Thyroid gland (tissue), 4 donors: Measurements from ENCODE around the gene ADAD2. TPM values are rescaled to one million over a fixed set of nuclear protein-coding genes. Genes with fewer than 3 reads are reported as not detected.

Source experiments
- DNase-seq, 2 donors: peaks; one replicate each; pipeline ENCODE4 v3.0.0-alpha.2; 2019
- H3K27ac ChIP-seq, 3 donors: fragments of 200-600 bp; sonication (generic); 1 replicate in 2 of 3; 2 replicates in 1 of 3; pipeline ENCODE4 v1.5.1; 2016 to 2019; ENCODE audit warnings: mild to moderate bottlenecking in 1 of 3, moderate library complexity in 1 of 3
- H3K27me3 ChIP-seq: fragments of 200-600 bp; sonication (generic); one replicate; pipeline ENCODE4 v1.5.1; 2019
- H3K36me3 ChIP-seq, 2 donors: fragments of 200-600 bp; sonication (generic); one replicate each; pipeline ENCODE4 v1.5.1; 2016 to 2019
- H3K4me1 ChIP-seq, 2 donors: fragments of 200-600 bp; sonication (generic); one replicate each; pipeline ENCODE4 v1.5.1; 2017 to 2019
- H3K4me3 ChIP-seq, 3 donors: fragments of 200-600 bp; sonication (generic); replicated peaks in 1 of 3; 1 replicate in 2 of 3; 2 replicates in 1 of 3; pipeline ENCODE4 v1.5.1; 2016; ENCODE audit warnings: mild to moderate bottlenecking in 1 of 3
- H3K9me3 ChIP-seq: fragments of 200-600 bp; sonication (generic); one replicate; pipeline ENCODE4 v1.5.1; 2017
- CTCF ChIP-seq, 6 experiments: fragments of 200-600 bp in 3 of 6; fragments of 450-650 bp in 3 of 6; sonication (generic) in 3 of 6; IDR thresholded peaks; one replicate each; pipeline ENCODE4 v1.5.1; 2016 to 2019; ENCODE audit warnings: antibody characterized with exemption in 6 of 6, mild to moderate bottlenecking in 2 of 6, inconsistent platforms in 1 of 6, moderate library complexity in 1 of 6
- POLR2A ChIP-seq, 2 donors: fragments of 450-650 bp; IDR thresholded peaks; one replicate each; pipeline ENCODE4 v1.6.1; 2017; ENCODE audit warnings: antibody characterized with exemption in 2 of 2, mild to moderate bottlenecking in 2 of 2, moderate library complexity in 1 of 2
- WGBS, 2 donors: methylation state at CpG; one replicate each; pipeline ENCODE4 v1.1.5; 2017; 5-methylcytosine and 5-hydroxymethylcytosine counted together
- intact Hi-C: fragments of 100-400 bp; cut with DNase I; formaldehyde crosslinking; loops from one replicate; pipeline ENCODE4 v1.15.1; 2023
- total RNA-seq, 4 donors: library from RNA; depleted of rRNA; stranded (reverse); fragments of >200 nt; gene quantifications; one replicate each; pipeline ENCODE4 v1.2.3, GENCODE V29; 2016

Gene ADAD2
- total RNA-seq, 4 donors from 2014 or later: 0.24 to 0.78 (median 0.54) TPM

GRCh38 chr16:84232060-84232459 is 41.1 kb downstream of the ADAD2 start:
- Histone ChIP-seq H3K36me3 (no peaks in the 10 kb centered on the region), H3K9me3 (no peaks in the 10 kb centered on the region), H3K27me3 (no peaks in the 10 kb centered on the region), H3K4me1 (peaks cover 12 to 16% of the 10 kb centered on the region in 2 donors), H3K27ac (no peak overlapping the region), H3K4me3 (no peak overlapping the region)
- DNase-seq: no peak
- whole genome bisulfite sequencing, 2 donors: 95% methylated on average over 5 of the region's 5 CpGs
- intact Hi-C loops: no loop called here
- TF ChIP-seq CTCF (IDR thresholded peaks at IDR 0.05): no peak
- no peak for TF ChIP-seq POLR2A (IDR thresholded peaks at IDR 0.05)

GRCh38 chr16:84232969-84233368 is 42.0 kb downstream of the ADAD2 start:
- no peak for DNase-seq
- WGBS, 2 donors: 94 to 95% methylated on average over 4 to 5 of the region's 5 CpGs
- TF ChIP-seq CTCF (IDR thresholded peaks at IDR 0.05): no peak
- no peak for TF ChIP-seq POLR2A (IDR thresholded peaks at IDR 0.05)
- Histone ChIP-seq H3K27ac (no peak overlapping the region), H3K9me3 (no peaks in the 10 kb centered on the region), H3K4me3 (no peak overlapping the region), H3K36me3 (no peaks in the 10 kb centered on the region), H3K27me3 (no peaks in the 10 kb centered on the region), H3K4me1 (peaks cover 8 to 10% of the 10 kb centered on the region in 2 donors)
- intact Hi-C loops: no loop called here

- no peak for DNase-seq
- intact Hi-C loops: no loop called here
- no peak for TF ChIP-seq CTCF (IDR thresholded peaks at IDR 0.05)
- no peak for TF ChIP-seq POLR2A (IDR thresholded peaks at IDR 0.05)
- Histone ChIP-seq H3K36me3 (no peaks in the 10 kb centered on the region), H3K27me3 (no peaks in the 10 kb centered on the region), H3K9me3 (no peaks in the 10 kb centered on the region), H3K4me1 (peaks cover 4 to 10% of the 10 kb centered on the region in 2 donors), H3K27ac (no peak overlapping the region), H3K4me3 (no peak overlapping the region)
- WGBS, 2 donors: 88 to 93% methylated on average over 9 of the region's 9 CpGs
Measured at GRCh38 chr16:84233748-84234147, 42.8 kb downstream of the ADAD2 start.

- Histone ChIP-seq H3K36me3 (no peaks in the 10 kb centered on the region), H3K4me3 (no peak overlapping the region), H3K4me1 (peaks cover 11 to 19% of the 10 kb centered on the region in 2 donors), H3K27ac (no peak overlapping the region), H3K27me3 (no peaks in the 10 kb centered on the region), H3K9me3 (no peaks in the 10 kb centered on the region)
- DNase-seq: no peak
- TF ChIP-seq CTCF (IDR thresholded peaks at IDR 0.05) (no peak), POLR2A (IDR thresholded peaks at IDR 0.05) (no peak)
- 74 to 79% methylated on average over 21 of the region's 21 CpGs for WGBS, 2 donors
- intact Hi-C loops: no loop called here
Measured at GRCh38 chr16:84234321-84235241, 43.6 kb downstream of the ADAD2 start.

- TF ChIP-seq POLR2A (IDR thresholded peaks at IDR 0.05) (no peak), CTCF (IDR thresholded peaks at IDR 0.05) (no peak)
- no peak for DNase-seq
- no peaks in the 10 kb centered on the region for H3K9me3 ChIP-seq
- intact Hi-C loops: no loop called here
- H3K4me1 ChIP-seq: peaks cover 12 to 19% of the 10 kb centered on the region in 2 donors
- no peak overlapping the region for H3K4me3 ChIP-seq
- H3K27me3 ChIP-seq: no peaks in the 10 kb centered on the region
- H3K27ac ChIP-seq: no peak overlapping the region
- 95 to 99% methylated on average over 18 to 22 of the region's 25 CpGs for WGBS, 2 donors
- no peaks in the 10 kb centered on the region for H3K36me3 ChIP-seq
Measured at GRCh38 chr16:84236671-84237070, 45.7 kb downstream of the ADAD2 start.
